MM.1S (cell line): ENCODE measurements around the gene FAM53A.

ENCODE experiments used
- DNase-seq: peaks from one replicate; pipeline ENCODE4 v3.0.0-alpha.2; 2015
- H2AFZ ChIP-seq: fragments of 300-600 bp; sonication (generic); 2 replicates; pipeline ENCODE4 v1.6.0; 2016; ENCODE audit warnings: antibody characterized with exemption, low read length
- H3F3A ChIP-seq: fragments of 300-600 bp; sonication (generic); 2 replicates; pipeline ENCODE4 v1.6.1; 2016; ENCODE audit warnings: mild to moderate bottlenecking, antibody characterized with exemption, low read length, moderate library complexity, mixed read lengths; ENCODE audit not compliant: insufficient read depth
- H3K27ac ChIP-seq: fragments of 300-600 bp; sonication (generic); 2 replicates; pipeline ENCODE4 v1.5.1; 2016; ENCODE audit warnings: mild to moderate bottlenecking, low read length
- H3K27me3 ChIP-seq: fragments of 300-600 bp; sonication (generic); replicated peaks from 2 replicates; pipeline ENCODE4 v1.6.0; 2016; ENCODE audit warnings: low read length; ENCODE audit not compliant: insufficient read depth
- H3K36me3 ChIP-seq: fragments of 300-600 bp; sonication (generic); replicated peaks from 2 replicates; pipeline ENCODE4 v1.6.1; 2016; ENCODE audit warnings: mild to moderate bottlenecking, low read length, mixed read lengths; ENCODE audit not compliant: insufficient read depth
- H3K4me1 ChIP-seq: fragments of 300-600 bp; sonication (generic); 2 replicates; pipeline ENCODE4 v1.6.1; 2016; ENCODE audit warnings: low read length, mixed read lengths
- H3K4me2 ChIP-seq: fragments of 300-600 bp; sonication (generic); 2 replicates; pipeline ENCODE4 v1.6.0; 2016; ENCODE audit warnings: low read depth, low read length
- H3K4me3 ChIP-seq: fragments of 300-600 bp; sonication (generic); 2 replicates; pipeline ENCODE4 v1.5.1; 2016; ENCODE audit warnings: low read length, mixed read lengths
- H3K79me2 ChIP-seq: fragments of 300-600 bp; sonication (generic); 2 replicates; pipeline ENCODE4 v1.6.1; 2016; ENCODE audit warnings: mixed run types, low read length, mixed read lengths
- H3K9ac ChIP-seq: fragments of 300-600 bp; sonication (generic); 2 replicates; pipeline ENCODE4 v1.6.1; 2016; ENCODE audit warnings: low read length, mixed read lengths
- H3K9me2 ChIP-seq: fragments of 300-600 bp; sonication (generic); replicated peaks from 2 replicates; pipeline ENCODE4 v1.6.1; 2016; ENCODE audit warnings: mild to moderate bottlenecking, low read length, mixed read lengths; ENCODE audit not compliant: insufficient read depth
- H3K9me3 ChIP-seq: fragments of 300-600 bp; sonication (generic); replicated peaks from 2 replicates; pipeline ENCODE4 v1.6.1; 2016; ENCODE audit warnings: mild to moderate bottlenecking, low read length, mixed read lengths; ENCODE audit not compliant: insufficient read depth
- H4K20me1 ChIP-seq: fragments of 300-600 bp; sonication (generic); 2 replicates; pipeline ENCODE4 v1.6.1; 2016; ENCODE audit warnings: mild to moderate bottlenecking, low read length, moderate library complexity, mixed read lengths; ENCODE audit not compliant: insufficient read depth
- EZH2 ChIP-seq: fragments of 300-600 bp; sonication (generic); optimal IDR thresholded peaks from 2 replicates; pipeline ENCODE3; 2017; ENCODE audit warnings: low read depth, mild to moderate bottlenecking, antibody characterized with exemption, low read length, mixed read lengths
- EZH2phosphoT487 ChIP-seq: fragments of 300-600 bp; sonication (generic); IDR thresholded peaks from 2 replicates; pipeline ENCODE4 v1.6.1; 2018; ENCODE audit warnings: antibody characterized with exemption, low read length
- TF ChIP-seq, protein P1 (sequence below): fragments of 300-600 bp; sonication (generic); IDR thresholded peaks from 2 replicates; pipeline ENCODE4 v1.5.1; 2016; ENCODE audit warnings: antibody characterized with exemption, low read length, mixed read lengths

Gene FAM53A

DNA sequence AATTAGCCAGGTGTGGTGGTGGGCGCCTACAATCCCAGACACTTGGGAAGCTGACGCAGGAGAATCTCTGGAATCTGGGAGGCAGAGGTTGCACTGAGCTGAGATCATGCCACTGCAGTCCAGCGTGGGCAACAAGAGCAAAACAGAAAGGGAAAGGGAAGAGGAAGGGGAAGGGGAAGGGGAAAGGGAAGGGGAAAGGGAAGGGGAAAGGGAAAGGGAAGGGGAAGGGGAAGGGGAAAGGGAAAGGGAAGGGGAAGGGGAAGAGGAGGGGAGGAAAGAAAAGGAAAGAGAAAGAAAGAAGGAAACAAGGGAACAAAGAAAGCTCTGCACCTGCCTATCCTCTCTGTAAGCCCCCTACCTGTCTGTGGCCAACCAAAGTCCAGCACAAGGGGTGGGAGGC is 35.2 kb downstream of the FAM53A start:
- Histone ChIP-seq H3K36me3 (no peaks in the 10 kb centered on the region), H3K4me3 (no peak overlapping the region), H3K9me3 (no peaks in the 10 kb centered on the region), H3K79me2 (no peaks in the 10 kb centered on the region), H4K20me1 (no peaks in the 10 kb centered on the region), H3K27me3 (no peaks in the 10 kb centered on the region), H3K9me2 (no peaks in the 10 kb centered on the region), H3K27ac (no peak overlapping the region), H3K9ac (no peak overlapping the region), H3F3A (no peaks in the 10 kb centered on the region), H2AFZ (no peak overlapping the region), H3K4me2 (no peak overlapping the region), H3K4me1 (no peaks in the 10 kb centered on the region)
- DNase-seq: no peak
- TF ChIP-seq EZH2: no peak
- TF ChIP-seq, protein P1, sequence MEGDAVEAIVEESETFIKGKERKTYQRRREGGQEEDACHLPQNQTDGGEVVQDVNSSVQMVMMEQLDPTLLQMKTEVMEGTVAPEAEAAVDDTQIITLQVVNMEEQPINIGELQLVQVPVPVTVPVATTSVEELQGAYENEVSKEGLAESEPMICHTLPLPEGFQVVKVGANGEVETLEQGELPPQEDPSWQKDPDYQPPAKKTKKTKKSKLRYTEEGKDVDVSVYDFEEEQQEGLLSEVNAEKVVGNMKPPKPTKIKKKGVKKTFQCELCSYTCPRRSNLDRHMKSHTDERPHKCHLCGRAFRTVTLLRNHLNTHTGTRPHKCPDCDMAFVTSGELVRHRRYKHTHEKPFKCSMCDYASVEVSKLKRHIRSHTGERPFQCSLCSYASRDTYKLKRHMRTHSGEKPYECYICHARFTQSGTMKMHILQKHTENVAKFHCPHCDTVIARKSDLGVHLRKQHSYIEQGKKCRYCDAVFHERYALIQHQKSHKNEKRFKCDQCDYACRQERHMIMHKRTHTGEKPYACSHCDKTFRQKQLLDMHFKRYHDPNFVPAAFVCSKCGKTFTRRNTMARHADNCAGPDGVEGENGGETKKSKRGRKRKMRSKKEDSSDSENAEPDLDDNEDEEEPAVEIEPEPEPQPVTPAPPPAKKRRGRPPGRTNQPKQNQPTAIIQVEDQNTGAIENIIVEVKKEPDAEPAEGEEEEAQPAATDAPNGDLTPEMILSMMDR: no peak
- TF ChIP-seq EZH2phosphoT487: no peak

DNA sequence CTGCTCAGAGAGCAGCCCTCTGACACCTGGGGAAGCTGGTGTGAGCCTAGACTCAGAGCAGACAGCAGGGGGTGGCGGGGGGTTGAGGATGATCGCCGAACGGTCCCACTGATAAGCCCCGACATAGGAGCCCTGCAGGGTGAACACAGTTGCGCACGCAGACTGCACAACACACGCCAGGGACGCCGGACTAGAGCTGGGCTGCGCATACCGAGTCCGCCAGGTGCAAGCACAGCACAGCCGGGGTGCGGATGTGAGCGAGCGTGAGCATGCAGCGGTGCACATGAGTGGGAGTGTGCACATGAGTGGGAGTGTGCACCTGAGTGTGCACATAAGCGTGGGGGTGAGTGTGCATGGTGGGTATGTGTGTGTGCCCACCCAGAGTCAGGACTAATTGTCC is 36.7 kb downstream of the FAM53A start:
- no peaks in the 10 kb centered on the region for H3K36me3 ChIP-seq
- no peak for DNase-seq
- H3K4me2 ChIP-seq: no peak overlapping the region

DNA sequence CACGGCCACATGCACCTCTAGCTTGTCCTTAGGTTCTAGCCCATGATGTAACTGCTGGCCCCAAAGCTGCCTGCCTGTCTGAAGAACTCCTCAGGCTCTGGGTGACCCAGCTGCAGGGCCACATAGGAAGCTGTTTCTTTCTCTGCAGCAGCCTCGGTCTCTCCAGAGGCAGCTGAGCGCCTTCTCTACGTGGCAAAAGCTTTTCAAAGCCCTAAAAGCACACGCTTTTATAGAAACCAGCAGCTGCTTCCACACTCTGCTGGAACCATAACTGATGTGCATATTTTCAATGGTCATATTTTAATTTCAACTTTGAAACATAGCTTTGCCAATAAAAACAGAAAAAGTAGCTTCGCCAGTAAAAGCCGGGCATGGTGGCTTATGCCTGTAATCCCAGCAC is 37.4 kb downstream of the FAM53A start:
- no peak overlapping the region for H3K4me3 ChIP-seq
- no peaks in the 10 kb centered on the region for H3K36me3 ChIP-seq
- H2AFZ ChIP-seq: no peak overlapping the region
- H3K9me3 ChIP-seq: no peaks in the 10 kb centered on the region
- no peaks in the 10 kb centered on the region for H3K9me2 ChIP-seq
- H3K27me3 ChIP-seq: peaks cover 2% of the 10 kb centered on the region; the same call in 1 of the 2 replicates
- no peaks in the 10 kb centered on the region for H3K79me2 ChIP-seq
- no peak overlapping the region for H3K9ac ChIP-seq
- TF ChIP-seq, protein P1: no peak
- TF ChIP-seq EZH2: no peak
- no peak for TF ChIP-seq EZH2phosphoT487
- H3K27ac ChIP-seq: no peak overlapping the region
- no peak for DNase-seq
- no peak overlapping the region for H3K4me2 ChIP-seq
- no peaks in the 10 kb centered on the region for H3K4me1 ChIP-seq
- H4K20me1 ChIP-seq: no peaks in the 10 kb centered on the region
- no peaks in the 10 kb centered on the region for H3F3A ChIP-seq

More for the DNA sequence above, 36.7 kb downstream of the FAM53A start:
- TF ChIP-seq, protein P1: no peak
- TF ChIP-seq EZH2 (no peak), EZH2phosphoT487 (no peak)
- no peaks in the 10 kb centered on the region for H3K27me3 ChIP-seq
- H3K4me3 ChIP-seq: no peak overlapping the region
- no peaks in the 10 kb centered on the region for H4K20me1 ChIP-seq
- no peaks in the 10 kb centered on the region for H3K9me2 ChIP-seq
- no peak overlapping the region for H2AFZ ChIP-seq
- H3K9ac ChIP-seq: no peak overlapping the region
- no peaks in the 10 kb centered on the region for H3K4me1 ChIP-seq
- H3K27ac ChIP-seq: no peak overlapping the region
- H3F3A ChIP-seq: no peaks in the 10 kb centered on the region
- H3K9me3 ChIP-seq: no peaks in the 10 kb centered on the region
- no peaks in the 10 kb centered on the region for H3K79me2 ChIP-seq
